ENCODE data around the gene TUBB2B. TPM values are rescaled to one million over a fixed set of nuclear protein-coding genes. Genes with fewer than 3 reads are reported as not detected.

TUBB2B gene
- total and polyA plus RNA-seq, 2 experiments from 2014 or later, result 355 to 794 TPM

- Mint-ChIP-seq H3K36me3 (ENCODE audit: low read depth) (no peaks in the 10 kb centered on the region), H3K27me3 (ENCODE audit: insufficient read depth, low read depth, poor library complexity) (peaks cover 18% of the 10 kb centered on the region), H3K9me3 (no peaks in the 10 kb centered on the region), H3K4me3 (no peak overlapping the region; the same call in 2 of the 3 replicates), H3K27ac (no peak overlapping the region), H3K4me1 (peaks cover 38% of the 10 kb centered on the region)
- DNase-seq (ENCODE audit: low spot score) (no peak), ATAC-seq (no peak)
- H3K4me3 ChIP-seq, result no peak overlapping the region
- peak overlapping the region; percentile 19; the same call in 1 of the 2 replicates for H3K4me2 ChIP-seq
- H3F3A ChIP-seq (replicated peaks; ENCODE audit: low read depth), result peaks cover 17% of the 10 kb centered on the region
- peaks cover 16% of the 10 kb centered on the region for H3K27me3 ChIP-seq (ENCODE audit: insufficient read depth)
- TF ChIP-seq NANOG (IDR thresholded peaks at IDR 0.05; ENCODE audit: borderline replicate concordance) (no peak), EZH2 (IDR thresholded peaks at IDR 0.05; ENCODE audit: low read depth, unreplicated experiment) (no peak), STAT1 (IDR thresholded peaks at IDR 0.05; ENCODE audit: unreplicated experiment) (no peak), ZNF462 (CRISPR knock-in tag; IDR thresholded peaks at IDR 0.05) (no peak), CTCF (conservative IDR thresholded peaks at IDR 0.05; ENCODE audit: low read depth in 2 of 2) (no peak), ZNF114 (CRISPR knock-in tag; IDR thresholded peaks at IDR 0.05) (no peak)
- H3K27ac ChIP-seq (ENCODE audit: low read depth), result no peak overlapping the region
- peaks cover 39% of the 10 kb centered on the region for H3K4me1 ChIP-seq (ENCODE audit: insufficient read depth)
- H4K20me1 ChIP-seq (replicated peaks; ENCODE audit: insufficient read depth), result no peaks in the 10 kb centered on the region
- H2AFZ ChIP-seq, result no peak overlapping the region
- H3K36me3 ChIP-seq (ENCODE audit: insufficient read depth), result no peaks in the 10 kb centered on the region
- H3K79me2 ChIP-seq (replicated peaks; ENCODE audit: insufficient read depth), result peaks cover 4% of the 10 kb centered on the region; the same call in 1 of the 2 replicates
- H3K9me2 ChIP-seq (ENCODE audit: insufficient read depth), result no peaks in the 10 kb centered on the region
Measured at GRCh38 chr6:3235486-3235885, 8.0 kb upstream of the TUBB2B start.
